SK-N-SH treated with all-trans-retinoic acid at 6 μM for 48 hours (cell line): ENCODE data around the gene ARHGEF2.

Experiments
- ATAC-seq: fragments of 200-7000 bp; cut with Tn5 transposase; 3 replicates; pipeline ENCODE4 v1.9.1; 2020; ENCODE audit warnings: mild to moderate bottlenecking, moderate library complexity
- BACH2 ChIP-seq: fragments of 250-450 bp; sonication (Bioruptor Pico); IDR thresholded peaks from 2 replicates; pipeline ENCODE4 v1.9.0; 2021; ENCODE audit warnings: mild to moderate bottlenecking, borderline replicate concordance
- ESRRG ChIP-seq: fragments of 250-450 bp; sonication (Bioruptor Pico); IDR thresholded peaks from 2 replicates; pipeline ENCODE4 v1.6.1; 2021; ENCODE audit warnings: mild to moderate bottlenecking
- ISL1 ChIP-seq: fragments of 250-450 bp; sonication (Bioruptor Pico); IDR thresholded peaks from 2 replicates; pipeline ENCODE4 v2.1.2; 2022; ENCODE audit warnings: mild to moderate bottlenecking, moderate library complexity
- OSR1 ChIP-seq: fragments of 250-450 bp; sonication (Bioruptor Pico); IDR thresholded peaks from 2 replicates; pipeline ENCODE4 v1.8.0; 2022; ENCODE audit warnings: moderate library complexity, mild to moderate bottlenecking, inconsistent platforms
- PATZ1 ChIP-seq: fragments of 250-450 bp; sonication (Bioruptor Pico); IDR thresholded peaks from 2 replicates; pipeline ENCODE4 v1.8.0; 2020; ENCODE audit warnings: mild to moderate bottlenecking, moderate library complexity, borderline replicate concordance
- SNAI2 ChIP-seq: fragments of 250-450 bp; sonication (Bioruptor Pico); IDR thresholded peaks from 2 replicates; pipeline ENCODE4 v1.5.0; 2020; ENCODE audit warnings: mild to moderate bottlenecking, moderate library complexity
- TOX ChIP-seq: fragments of 250-450 bp; sonication (Bioruptor Pico); IDR thresholded peaks from 2 replicates; pipeline ENCODE4 v1.8.0; 2021; ENCODE audit warnings: mild to moderate bottlenecking, moderate library complexity, borderline replicate concordance
- TSHZ2 ChIP-seq: fragments of 250-450 bp; sonication (Bioruptor Pico); IDR thresholded peaks from 2 replicates; pipeline ENCODE4 v1.5.0; 2020; ENCODE audit warnings: mild to moderate bottlenecking, moderate library complexity
- ZC3H10 ChIP-seq: fragments of 250-450 bp; sonication (Bioruptor Pico); IDR thresholded peaks from 2 replicates; pipeline ENCODE4 v1.5.1; 2021; ENCODE audit warnings: mild to moderate bottlenecking, moderate library complexity
- ZFP30 ChIP-seq: fragments of 450-650 bp; formaldehyde crosslinking; IDR thresholded peaks from 2 replicates; pipeline ENCODE4 v1.5.0; 2022; ENCODE audit warnings: mild to moderate bottlenecking, moderate library complexity
- ZNF565 ChIP-seq: fragments of 450-650 bp; formaldehyde crosslinking; conservative IDR thresholded peaks from 2 replicates; pipeline ENCODE4 v1.5.0; 2020; ENCODE audit warnings: low read depth, mild to moderate bottlenecking, moderate library complexity
- ZNF70 ChIP-seq: fragments of 450-650 bp; formaldehyde crosslinking; IDR thresholded peaks from 2 replicates; pipeline ENCODE4 v1.5.0; 2020; ENCODE audit warnings: mild to moderate bottlenecking, moderate library complexity
- ZNF8 ChIP-seq: fragments of 450-650 bp; formaldehyde crosslinking; IDR thresholded peaks from 2 replicates; pipeline ENCODE4 v1.5.0; 2020; ENCODE audit warnings: mild to moderate bottlenecking, moderate library complexity
- TF ChIP-seq, protein P1 (sequence below): fragments of 250-450 bp; sonication (Bioruptor Pico); IDR thresholded peaks from 2 replicates; pipeline ENCODE4 v1.5.1; 2020; ENCODE audit warnings: low read depth, mild to moderate bottlenecking, moderate library complexity
- TF ChIP-seq, protein P2 (sequence below): fragments of 250-450 bp; sonication (Bioruptor Pico); IDR thresholded peaks from 2 replicates; pipeline ENCODE4 v1.5.1; 2021; ENCODE audit warnings: mild to moderate bottlenecking, moderate library complexity
- TF ChIP-seq, protein P3 (sequence below): fragments of 250-450 bp; sonication (Bioruptor Pico); IDR thresholded peaks from 2 replicates; pipeline ENCODE4 v1.8.0; 2021; ENCODE audit warnings: low read depth, mild to moderate bottlenecking, moderate library complexity, borderline replicate concordance

Gene ARHGEF2

GRCh38 chr1:155947741-155948140, 30.6 kb downstream of the ARHGEF2 start:
- TF ChIP-seq ZFP30 (CRISPR knock-in tag) (no peak), ZNF8 (CRISPR knock-in tag) (no peak), TSHZ2 (CRISPR knock-in tag) (no peak), BACH2 (no peak), ZNF565 (no peak), ZNF70 (CRISPR knock-in tag) (no peak)
- ATAC-seq: no peak

DNA sequence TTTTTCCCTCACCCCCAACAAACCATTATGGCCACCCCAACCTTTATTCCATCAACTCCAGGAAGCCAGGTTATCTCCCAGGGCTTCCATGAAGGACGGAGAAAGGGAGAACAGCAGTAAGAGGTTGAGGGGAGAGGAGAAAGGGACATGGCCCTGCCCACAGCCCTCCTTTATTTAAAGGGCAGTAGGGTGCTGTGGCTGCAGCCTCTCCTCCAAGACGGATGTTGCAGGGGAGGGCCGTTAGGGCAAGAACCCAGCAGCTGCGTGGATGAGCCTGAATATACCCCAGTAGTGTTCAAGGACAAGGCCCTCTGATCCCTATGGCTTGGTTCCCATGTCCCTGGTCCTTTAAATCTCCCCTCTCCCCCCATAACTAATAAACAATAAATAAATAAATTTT, 31.1 kb downstream of the ARHGEF2 start:
- no peak for TF ChIP-seq SNAI2
- no peak for TF ChIP-seq TSHZ2 (CRISPR knock-in tag)
- no peak for ATAC-seq

DNA sequence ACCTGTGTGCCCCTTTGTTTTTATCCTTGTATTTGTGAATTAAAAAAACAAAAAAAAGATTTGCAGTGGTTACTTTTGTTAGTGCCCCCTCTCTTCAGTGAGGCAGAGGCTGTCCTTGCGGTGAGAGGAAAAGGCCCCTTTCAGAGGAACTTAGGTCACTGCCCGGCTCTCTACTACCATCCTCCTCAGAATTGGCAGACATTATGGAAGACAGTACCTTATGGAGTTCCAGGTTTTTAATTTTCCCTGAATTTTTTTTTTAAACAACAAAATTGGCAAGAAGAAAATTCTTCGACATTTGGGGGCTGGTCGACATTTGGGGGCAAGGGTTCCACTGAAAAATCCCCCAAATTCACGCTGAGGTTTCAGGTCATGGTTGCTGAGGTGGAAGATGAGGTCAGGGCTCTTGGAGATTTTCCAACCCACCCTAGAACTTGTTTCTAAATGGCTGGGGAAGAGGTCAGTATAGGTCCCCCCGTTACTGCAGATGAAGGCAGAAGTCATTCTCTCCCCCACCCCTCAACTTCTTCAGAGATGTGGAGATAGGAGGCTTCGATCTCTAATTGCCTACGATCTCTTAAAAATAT, 31.6 kb downstream of the ARHGEF2 start:
- no peak for ATAC-seq
- TF ChIP-seq ZFP30 (CRISPR knock-in tag) (no peak), ZNF70 (CRISPR knock-in tag) (no peak), TSHZ2 (CRISPR knock-in tag) (no peak), ISL1 (CRISPR knock-in tag) (no peak), ZC3H10 (CRISPR knock-in tag) (no peak), TOX (CRISPR knock-in tag) (no peak), OSR1 (no peak), ESRRG (CRISPR knock-in tag) (no peak)
- TF ChIP-seq, protein P1, sequence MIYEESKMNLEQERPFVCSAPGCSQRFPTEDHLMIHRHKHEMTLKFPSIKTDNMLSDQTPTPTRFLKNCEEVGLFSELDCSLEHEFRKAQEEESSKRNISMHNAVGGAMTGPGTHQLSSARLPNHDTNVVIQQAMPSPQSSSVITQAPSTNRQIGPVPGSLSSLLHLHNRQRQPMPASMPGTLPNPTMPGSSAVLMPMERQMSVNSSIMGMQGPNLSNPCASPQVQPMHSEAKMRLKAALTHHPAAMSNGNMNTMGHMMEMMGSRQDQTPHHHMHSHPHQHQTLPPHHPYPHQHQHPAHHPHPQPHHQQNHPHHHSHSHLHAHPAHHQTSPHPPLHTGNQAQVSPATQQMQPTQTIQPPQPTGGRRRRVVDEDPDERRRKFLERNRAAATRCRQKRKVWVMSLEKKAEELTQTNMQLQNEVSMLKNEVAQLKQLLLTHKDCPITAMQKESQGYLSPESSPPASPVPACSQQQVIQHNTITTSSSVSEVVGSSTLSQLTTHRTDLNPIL: no peak

DNA sequence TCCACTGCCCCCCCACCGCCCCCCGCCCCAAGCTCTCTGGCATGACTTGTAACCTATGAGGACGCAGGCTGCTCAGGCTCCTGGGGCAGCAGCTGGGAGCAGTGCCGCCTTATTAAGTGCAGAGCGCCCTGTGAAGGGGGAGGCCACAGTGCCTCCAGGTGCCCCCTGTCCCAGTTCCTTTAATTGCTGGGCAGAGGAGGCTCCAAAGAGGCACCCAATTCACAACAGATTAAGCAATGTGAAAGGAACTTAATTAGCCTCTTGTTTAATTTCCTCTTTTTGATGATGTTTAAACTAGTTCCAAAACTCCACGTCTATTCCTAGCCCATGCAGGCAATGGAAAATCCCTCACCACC, 33.9 kb downstream of the ARHGEF2 start:
- TF ChIP-seq, protein P2, sequence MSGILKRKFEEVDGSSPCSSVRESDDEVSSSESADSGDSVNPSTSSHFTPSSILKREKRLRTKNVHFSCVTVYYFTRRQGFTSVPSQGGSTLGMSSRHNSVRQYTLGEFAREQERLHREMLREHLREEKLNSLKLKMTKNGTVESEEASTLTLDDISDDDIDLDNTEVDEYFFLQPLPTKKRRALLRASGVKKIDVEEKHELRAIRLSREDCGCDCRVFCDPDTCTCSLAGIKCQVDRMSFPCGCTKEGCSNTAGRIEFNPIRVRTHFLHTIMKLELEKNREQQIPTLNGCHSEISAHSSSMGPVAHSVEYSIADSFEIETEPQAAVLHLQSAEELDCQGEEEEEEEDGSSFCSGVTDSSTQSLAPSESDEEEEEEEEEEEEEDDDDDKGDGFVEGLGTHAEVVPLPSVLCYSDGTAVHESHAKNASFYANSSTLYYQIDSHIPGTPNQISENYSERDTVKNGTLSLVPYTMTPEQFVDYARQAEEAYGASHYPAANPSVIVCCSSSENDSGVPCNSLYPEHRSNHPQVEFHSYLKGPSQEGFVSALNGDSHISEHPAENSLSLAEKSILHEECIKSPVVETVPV (CRISPR knock-in tag): no peak
- TF ChIP-seq PATZ1 (CRISPR knock-in tag) (no peak), ZNF70 (CRISPR knock-in tag) (no peak), ZNF8 (CRISPR knock-in tag) (no peak), ZNF565 (no peak), OSR1 (no peak)
- TF ChIP-seq, protein P3, sequence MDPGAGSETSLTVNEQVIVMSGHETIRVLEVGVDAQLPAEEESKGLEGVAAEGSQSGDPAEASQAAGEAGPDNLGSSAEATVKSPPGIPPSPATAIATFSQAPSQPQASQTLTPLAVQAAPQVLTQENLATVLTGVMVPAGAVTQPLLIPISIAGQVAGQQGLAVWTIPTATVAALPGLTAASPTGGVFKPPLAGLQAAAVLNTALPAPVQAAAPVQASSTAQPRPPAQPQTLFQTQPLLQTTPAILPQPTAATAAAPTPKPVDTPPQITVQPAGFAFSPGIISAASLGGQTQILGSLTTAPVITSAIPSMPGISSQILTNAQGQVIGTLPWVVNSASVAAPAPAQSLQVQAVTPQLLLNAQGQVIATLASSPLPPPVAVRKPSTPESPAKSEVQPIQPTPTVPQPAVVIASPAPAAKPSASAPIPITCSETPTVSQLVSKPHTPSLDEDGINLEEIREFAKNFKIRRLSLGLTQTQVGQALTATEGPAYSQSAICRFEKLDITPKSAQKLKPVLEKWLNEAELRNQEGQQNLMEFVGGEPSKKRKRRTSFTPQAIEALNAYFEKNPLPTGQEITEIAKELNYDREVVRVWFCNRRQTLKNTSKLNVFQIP: no peak
- ATAC-seq: no peak
